Skin epidermis (tissue), 12 donors: Measurements from ENCODE around the gene CNOT9.
"Not testable (repeated sequence)": the region's sequence is repeated elsewhere in the genome, so short reads cannot be mapped to it uniquely, and the experiment has no call there.

Source experiments
- H3K27ac ChIP-seq, 21 experiments: fragments of 200-600 bp; sonication (generic) in 11 of 21; one replicate each; pipeline ENCODE4 v1.5.0; 2020; ENCODE audit warnings: mild to moderate bottlenecking in 3 of 21, inconsistent platforms in 2 of 21, moderate library complexity in 2 of 21
- H3K4me3 ChIP-seq, 7 experiments: fragments of 200-600 bp; sonication (generic) in 2 of 7; one replicate each; pipeline ENCODE4 v1.5.0; 2020; ENCODE audit warnings: inconsistent platforms in 2 of 7, mild to moderate bottlenecking in 2 of 7, moderate library complexity in 1 of 7

The CNOT9 gene

GRCh38 chr2:218568190-218569037 is at the start of gene CNOT9, which contains the start of gene USP37:
TSS of gene CNOT9 (plus strand) at chr2:218568839. CDS start at chr2:218568955, 116 bp downstream.
TSS of gene USP37 (minus strand) at chr2:218568351. CDS start at chr2:218558653, 9,698 bp downstream.
- H3K4me3 ChIP-seq: peak within 1 kb of the TSS; percentile 53 to 91 (median 79)

DNA sequence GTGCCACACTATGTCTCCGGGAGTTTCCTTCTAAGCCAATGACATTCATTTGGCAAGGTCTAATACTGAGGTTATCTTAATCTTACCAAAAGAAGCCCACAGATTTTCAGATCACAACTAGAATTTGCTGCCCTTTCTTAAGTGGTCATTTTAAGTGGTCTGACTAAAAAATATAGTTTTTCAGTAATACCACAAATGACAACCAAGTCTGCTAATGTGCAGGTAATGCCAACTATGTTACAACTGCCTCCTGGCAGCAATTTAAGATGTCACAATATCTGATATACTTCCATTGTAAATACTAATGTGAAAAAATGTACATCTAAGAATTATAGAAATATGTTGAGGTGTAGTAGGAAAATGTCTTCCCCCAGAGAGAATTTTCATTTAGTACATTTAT is 49.8 kb upstream of the CNOT9 start:
- Histone ChIP-seq H3K4me3 (no peak overlapping the region), H3K27ac (no peak overlapping the region)

More at GRCh38 chr2:218568190-218569037, at the start of gene CNOT9, which contains the start of gene USP37:
- H3K27ac ChIP-seq: peak within 1 kb of the TSS; percentile 68 to 98 (median 90)

DNA sequence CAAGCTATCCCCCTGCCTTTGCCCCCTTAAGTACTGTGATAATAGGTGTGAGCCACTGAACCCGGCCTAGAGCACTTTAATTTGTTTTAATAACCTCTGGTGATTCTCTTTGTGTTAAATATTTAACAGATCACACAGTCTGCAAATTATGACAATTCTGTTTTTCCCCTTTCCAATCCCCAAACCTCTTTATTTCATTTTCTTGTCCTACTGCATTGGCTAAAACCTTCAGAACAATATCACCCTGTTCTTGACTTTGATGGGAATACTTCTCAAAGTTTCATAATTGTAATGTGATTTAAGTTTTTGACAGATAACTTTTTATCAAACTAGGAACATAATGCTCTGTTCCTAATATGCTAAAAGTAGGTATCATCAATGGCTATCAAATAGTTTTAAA is 45.0 kb upstream of the CNOT9 start:
- no peak overlapping the region for H3K4me3 ChIP-seq

DNA sequence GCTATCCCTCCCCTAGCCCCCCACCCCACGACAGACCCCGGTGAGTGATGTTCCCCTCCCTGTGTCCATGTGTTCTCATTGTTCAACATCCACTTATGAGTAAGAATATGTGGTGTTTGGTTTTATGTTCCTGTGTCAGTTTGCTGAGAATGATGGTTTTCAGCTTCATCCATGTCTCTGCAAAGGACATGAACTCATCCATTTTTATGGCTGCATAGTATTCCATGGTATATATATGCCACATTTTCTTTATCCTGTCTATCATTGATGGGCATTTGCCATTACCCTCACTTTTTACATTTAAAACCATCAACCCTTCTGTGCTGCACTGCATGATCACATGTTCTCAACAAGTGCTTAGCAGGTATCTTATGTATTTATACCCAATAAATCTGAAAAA is 40.2 kb upstream of the CNOT9 start:
- H3K27ac ChIP-seq, H3K4me3 ChIP-seq: not testable (repeated sequence)

More for the DNA sequence above, 45.0 kb upstream of the CNOT9 start:
- no peak overlapping the region for H3K27ac ChIP-seq

- H3K27ac ChIP-seq: no peak overlapping the region
- no peak overlapping the region for H3K4me3 ChIP-seq
Observed at GRCh38 chr2:218529990-218530389, 38.6 kb upstream of the CNOT9 start.

GRCh38 chr2:218536804-218537494 is 31.7 kb upstream of the CNOT9 start:
- Histone ChIP-seq H3K4me3 (no peak overlapping the region), H3K27ac (no peak overlapping the region)

DNA sequence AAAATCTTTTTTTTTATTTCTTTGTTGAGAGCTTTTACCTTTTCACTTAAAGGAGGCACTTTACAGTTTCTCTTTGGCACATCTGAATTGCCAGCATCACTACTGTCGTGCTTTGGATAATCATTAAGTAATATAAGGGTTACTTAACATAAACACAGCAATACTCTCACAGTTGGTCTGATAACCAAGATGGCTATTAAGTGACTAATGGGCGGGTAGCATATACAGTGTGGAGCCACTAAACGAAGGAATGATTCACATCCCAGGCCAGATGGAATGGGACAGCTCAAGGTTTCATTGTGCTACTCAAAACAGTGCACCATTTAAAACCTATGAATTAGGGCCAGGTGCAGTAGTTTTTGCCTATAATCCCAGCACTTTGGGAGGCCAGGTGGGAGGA is 28.6 kb upstream of the CNOT9 start:
- Histone ChIP-seq H3K27ac (no peak overlapping the region), H3K4me3 (no peak overlapping the region)

DNA sequence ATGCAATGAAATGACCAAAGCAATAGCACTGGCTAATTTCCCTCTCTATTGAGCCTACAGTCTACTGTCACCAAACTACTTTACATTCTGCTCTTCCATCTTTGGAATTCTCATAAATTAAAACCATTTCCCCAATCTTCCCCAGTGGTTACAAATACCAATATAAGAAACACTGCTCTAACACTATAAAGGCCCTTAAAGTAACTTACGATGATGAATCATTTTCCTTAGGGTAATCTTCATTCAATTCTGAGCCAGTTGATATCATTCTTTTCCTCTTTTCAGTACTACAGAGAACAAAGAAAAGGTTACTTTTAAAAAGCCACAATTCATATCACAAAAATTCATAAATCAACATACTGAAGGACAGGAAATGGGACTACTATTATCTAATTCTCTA is 22.6 kb upstream of the CNOT9 start:
- Histone ChIP-seq H3K27ac (no peak overlapping the region), H3K4me3 (no peak overlapping the region)

GRCh38 chr2:218547511-218547910 is 21.1 kb upstream of the CNOT9 start:
- Histone ChIP-seq H3K4me3 (no peak overlapping the region), H3K27ac (no peak overlapping the region)

- H3K27ac ChIP-seq: no peak overlapping the region
- H3K4me3 ChIP-seq: no peak overlapping the region
Observed at GRCh38 chr2:218547978-218548377, 20.7 kb upstream of the CNOT9 start.

DNA sequence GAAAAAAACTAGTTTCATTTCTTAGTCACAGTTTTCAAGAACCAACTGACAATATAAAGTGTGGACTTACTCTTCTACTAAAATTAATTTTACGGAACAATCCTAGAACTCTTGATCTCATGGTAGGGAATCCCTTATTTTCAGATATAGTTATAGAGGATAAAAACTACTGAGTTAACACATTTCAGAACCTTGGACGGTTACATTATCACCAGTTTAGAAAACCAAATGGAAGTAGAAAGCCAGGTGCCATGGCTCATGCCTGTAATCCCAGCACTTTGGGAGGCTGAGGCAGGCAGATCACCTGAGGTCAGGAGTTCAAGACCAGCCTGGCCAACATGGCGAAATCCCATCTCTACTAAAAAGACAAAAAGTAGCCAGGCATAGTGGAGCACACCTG is 14.4 kb upstream of the CNOT9 start:
- not testable (repeated sequence) for H3K27ac ChIP-seq

DNA sequence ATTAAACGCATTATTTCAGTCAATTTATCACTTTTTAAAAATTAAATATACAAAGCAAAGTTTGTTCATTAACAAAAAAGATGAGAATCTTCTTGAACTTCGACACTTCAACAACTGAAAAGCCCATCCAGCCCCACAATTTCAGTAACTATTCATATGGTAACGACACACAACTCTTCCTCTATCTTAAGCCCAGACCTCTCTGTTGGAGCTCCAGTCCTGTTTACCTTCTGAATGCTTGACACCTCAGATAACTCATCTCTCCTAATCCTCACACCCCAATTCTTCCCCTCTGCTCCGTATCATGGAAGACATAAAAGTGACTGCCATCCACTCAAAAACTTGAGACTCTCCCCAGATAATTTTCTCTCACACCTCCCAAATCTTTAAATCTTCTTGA is 13.1 kb upstream of the CNOT9 start:
- H3K27ac ChIP-seq: no peak overlapping the region

More for the DNA sequence above, 14.4 kb upstream of the CNOT9 start:
- H3K4me3 ChIP-seq: not testable (repeated sequence)

DNA sequence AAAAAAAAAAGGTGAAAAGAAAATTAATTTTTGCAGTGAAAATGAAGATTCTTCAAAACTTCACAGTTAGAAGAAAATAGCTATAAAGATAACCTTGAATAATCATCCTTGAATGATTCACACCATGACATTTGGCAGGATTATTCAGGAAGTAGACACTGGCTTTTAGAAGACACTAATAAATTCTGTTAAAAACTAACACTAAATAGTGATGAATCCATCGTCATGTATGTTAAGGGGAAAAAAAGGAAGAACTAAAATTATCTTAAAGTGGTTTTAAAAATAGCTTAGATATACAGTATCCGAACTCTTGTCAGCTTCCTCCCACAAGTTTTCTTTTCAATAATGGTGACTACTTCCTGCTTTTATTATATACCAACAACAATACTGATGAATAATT is 10.7 kb upstream of the CNOT9 start:
- Histone ChIP-seq H3K4me3 (no peak overlapping the region), H3K27ac (no peak overlapping the region)

More for the DNA sequence above, 13.1 kb upstream of the CNOT9 start:
- no peak overlapping the region for H3K4me3 ChIP-seq

GRCh38 chr2:218558986-218559385 is 9.7 kb upstream of the CNOT9 start:
- Histone ChIP-seq H3K4me3 (no peak overlapping the region), H3K27ac (no peak overlapping the region)

GRCh38 chr2:218564056-218564455 is 4.6 kb upstream of the CNOT9 start:
- no peak overlapping the region for H3K4me3 ChIP-seq
- H3K27ac ChIP-seq: no peak overlapping the region

DNA sequence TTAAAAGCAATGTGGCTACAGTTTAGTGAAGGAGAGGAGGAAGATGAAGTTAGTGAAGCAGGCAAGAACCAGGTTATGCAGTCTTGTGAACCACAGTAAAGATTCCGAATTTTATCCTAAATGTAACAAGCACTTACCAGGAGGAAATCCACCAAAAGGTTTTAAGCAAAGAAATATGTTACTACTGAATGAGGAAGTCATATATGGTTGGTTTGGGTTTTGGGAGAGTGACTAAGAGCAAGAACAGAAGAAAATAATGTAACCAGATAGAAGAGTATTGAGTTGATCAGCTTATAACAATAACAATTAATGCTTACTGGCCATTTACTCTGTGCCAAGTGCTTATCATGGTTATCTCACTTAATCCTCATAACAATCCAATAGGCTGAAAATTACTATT is 2.3 kb upstream of the CNOT9 start:
- Histone ChIP-seq H3K27ac (peak overlapping the region in 1 of 21 experiments; percentile 98), H3K4me3 (no peak overlapping the region)

GRCh38 chr2:218567797-218568189 is 846 bp upstream of the CNOT9 start:
- H3K27ac ChIP-seq: peak overlapping the region; percentile 68 to 98 (median 89)
- peak overlapping the region; percentile 53 to 91 (median 79) for H3K4me3 ChIP-seq

DNA sequence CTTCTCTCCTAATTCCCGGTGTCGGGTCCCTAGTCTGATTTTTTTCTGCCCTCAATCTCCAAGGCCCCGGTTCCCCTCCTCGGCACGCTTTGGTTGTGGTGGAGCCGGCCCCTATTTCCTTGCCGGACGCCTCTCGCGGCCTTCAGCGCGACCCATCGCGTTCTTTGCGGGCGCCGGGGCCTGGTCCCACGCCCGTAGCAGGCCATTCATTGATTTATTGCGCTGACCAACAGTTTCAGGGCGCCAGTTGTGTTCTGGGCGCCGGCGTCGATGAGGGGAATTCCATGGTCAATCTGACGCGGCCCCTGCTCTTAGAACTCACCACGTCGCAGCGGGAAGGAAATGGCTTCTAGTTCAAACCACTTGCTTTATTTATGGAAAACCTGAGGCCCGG is 396 bp downstream of the CNOT9 start:
- H3K27ac ChIP-seq: peak overlapping the region; percentile 65 to 98 (median 90)

DNA sequence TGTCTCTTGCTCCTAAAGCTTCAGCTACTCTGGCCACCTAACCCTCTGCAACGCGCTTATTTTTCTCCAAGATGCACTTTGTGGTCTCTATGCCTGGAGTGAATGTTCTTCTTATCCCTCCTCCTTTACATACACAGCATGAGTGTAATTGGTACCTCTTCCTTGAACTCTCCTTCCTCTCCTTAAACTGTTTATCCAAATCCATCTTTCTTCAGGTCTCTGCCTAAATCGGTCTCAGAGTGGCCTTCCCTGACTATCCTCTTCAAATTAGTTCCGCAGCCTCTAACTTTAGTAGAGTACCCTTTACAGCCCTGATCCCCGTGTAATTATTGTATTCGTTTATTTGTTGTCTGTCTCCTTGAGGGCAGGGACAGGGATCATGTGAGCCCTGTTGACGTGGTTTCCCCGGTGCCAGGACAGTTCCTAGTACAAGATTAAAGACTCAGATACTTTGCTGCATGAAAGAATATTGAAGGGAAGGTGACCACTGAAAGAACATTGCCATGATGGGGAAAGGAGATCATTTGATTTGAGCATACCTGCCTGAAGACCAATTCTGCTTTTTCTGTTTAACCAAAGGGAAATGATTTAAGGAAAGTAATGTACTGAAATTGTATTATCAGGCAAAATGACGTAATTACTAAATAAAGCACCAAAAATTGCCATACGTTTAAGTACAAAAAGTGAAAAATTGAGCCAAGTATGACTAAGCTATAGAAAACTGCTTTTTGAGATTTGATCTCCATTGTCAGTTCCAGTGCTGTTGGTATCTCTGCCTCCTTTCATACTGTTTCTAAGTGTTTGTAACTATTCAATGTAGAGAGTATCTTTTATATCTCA is 1.2 kb downstream of the CNOT9 start:
- Histone ChIP-seq H3K27ac (peak overlapping the region in 20 of 21 experiments; percentile 77 to 98 (median 90)), H3K4me3 (peak overlapping the region; percentile 53 to 91 (median 79))

More for the DNA sequence above, 396 bp downstream of the CNOT9 start:
- peak overlapping the region; percentile 53 to 91 (median 79) for H3K4me3 ChIP-seq

- Histone ChIP-seq H3K27ac (peak overlapping the region in 6 of 21 experiments; percentile 24 to 98 (median 93)), H3K4me3 (no peak overlapping the region)
Observed at GRCh38 chr2:218570850-218571249, 2.2 kb downstream of the CNOT9 start.
